ELR (cell line): Measurements from ENCODE around the gene GALNT9.
A peak's percentile ranks its signal among the peaks of the same experiment; 100 is the strongest.

Experiments used
- DNase-seq: peaks from one replicate; pipeline ENCODE4 v3.0.0-alpha.2; 2015; ENCODE audit warnings: low read depth

The GALNT9 gene

DNA sequence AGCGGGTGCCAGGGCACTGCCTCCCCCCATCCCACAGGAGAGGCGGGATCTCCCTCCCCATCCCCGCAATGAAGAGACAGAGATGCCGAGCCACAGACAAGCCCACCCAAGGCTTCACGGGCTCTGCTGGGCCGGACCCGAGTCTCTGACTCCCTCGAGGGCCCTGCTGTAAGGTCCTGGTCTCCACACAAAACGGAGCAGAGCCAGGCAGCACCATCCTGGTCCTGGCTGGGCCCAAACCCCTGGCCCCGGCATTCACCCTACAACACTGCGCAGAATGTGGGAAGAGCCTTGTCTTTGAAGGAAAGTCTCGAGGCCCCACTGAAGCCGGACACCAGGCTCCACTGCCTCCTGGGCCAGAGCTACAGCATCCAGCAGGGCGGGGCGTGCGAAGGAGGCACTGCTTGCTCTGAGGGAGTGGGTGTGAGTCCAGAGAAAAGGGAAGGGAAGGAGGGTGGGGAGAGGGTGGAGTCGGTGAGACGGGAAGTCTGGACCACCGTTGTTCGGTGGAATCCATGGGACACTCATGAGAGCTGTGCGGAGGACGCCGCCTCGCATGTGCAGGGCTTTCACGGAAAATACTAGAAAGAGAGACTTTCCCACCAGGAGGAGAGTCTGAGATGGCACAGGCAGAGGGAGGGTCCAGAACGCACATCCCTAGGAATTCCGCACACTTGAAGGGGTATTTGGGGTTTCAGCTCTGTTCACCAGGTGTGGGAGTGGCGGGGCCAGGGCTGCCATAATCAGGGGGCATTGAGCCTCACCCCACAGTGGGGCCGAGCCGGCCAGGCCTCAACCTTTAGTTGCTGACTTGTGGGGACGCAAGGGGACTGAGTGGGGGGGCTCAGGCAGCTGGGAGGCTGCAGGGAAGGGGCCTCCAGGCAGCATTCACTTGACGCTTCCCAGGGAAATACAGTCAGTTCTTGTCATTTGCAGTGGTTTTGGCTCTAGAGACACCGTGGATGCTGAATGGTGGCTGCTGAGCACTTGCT lies 36.8 kb downstream of the GALNT9 start:
- DNase-seq = no peak

DNA sequence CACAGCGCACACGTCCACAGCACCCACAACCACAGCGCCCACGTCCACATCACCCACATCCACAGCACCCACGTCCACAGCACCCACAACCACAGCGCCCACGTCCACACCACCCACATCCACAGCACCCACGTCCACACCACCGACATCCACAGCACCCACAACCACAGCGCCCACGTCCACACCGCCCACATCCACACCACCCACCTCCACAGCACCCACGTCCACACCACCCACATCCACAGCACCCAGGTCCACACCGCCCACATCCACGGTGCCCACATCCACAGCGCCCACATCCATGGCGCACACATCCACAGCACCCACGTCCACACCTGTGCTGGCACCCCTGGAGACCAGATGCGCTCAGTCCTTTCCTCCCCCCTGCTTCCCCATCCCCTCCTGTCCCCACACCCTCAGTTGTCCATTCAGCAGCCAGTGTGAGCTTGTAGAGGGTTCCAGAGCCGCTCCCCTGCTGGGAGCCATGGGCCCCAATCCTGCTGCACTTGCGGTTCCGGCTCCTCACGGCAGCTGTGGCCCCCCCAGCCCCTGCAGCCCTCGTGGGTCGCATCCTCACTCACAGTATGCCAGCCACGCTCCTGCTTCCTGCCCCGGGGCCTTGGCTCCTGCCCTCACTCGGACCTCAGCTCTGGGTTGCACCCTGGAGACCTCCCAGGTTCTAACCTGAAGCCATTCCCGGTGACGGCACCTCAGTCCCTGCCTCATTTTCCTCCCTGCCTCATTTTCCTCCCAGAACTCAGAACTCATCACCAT lies 37.8 kb downstream of the GALNT9 start:
- no peak for DNase-seq

DNA sequence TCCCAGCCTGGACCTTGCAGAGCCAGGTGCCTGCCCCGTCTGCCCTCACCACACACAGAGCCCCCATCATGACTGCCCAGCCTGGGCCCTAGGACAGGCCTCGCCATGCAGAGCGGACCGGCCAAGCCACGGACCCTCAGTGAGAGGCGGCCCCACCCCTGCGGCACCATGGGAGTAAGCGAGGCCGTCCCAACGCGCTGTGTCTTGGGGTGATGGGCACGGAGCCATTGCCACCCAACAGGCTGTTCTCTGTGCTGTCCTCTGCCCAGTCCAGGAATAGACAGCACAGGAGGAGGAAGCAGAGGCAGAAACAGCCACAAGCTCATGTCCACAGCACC lies 39.2 kb downstream of the GALNT9 start:
- DNase-seq = no peak

DNA sequence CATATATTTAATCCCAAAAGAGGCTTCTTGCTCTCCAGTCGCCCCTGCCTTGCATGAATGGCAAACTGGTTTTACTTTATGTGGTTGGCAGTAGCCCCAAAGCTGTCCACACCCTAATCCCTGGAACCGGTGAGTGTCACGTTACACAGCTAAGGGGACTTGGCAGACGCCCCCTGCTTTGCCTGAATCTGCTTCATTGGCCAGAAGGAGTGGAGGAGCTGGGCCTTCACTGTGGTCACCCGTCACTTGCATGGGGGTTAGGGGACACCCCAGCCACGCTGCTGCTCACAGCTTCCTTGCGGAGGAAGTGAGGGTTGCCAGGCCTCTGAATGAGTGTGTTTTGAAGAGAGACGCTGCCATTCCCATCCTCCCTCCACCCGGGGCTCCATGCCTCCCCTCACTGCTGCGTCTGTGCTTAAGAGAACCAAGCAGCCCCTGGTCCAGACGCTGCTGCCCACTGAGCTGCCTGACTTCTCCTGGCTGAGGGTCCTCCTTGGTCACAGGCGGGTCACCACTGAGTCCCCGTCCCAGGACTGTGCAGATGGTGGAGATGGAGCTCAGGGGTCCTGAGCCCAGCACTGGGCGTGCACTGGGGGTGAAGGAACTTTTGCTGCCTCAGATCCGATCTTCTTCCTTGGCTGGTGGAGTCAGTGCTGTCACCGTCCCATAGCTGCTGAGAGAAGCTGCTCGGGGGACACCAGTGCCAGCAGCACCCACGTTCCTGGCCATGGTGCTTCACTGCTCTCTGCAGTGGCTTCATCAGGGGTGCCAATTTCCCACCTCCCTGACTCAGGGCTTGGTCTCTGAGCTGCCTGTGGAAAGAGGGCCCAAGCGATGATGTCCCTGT lies 39.8 kb downstream of the GALNT9 start:
- DNase-seq = no peak

DNA sequence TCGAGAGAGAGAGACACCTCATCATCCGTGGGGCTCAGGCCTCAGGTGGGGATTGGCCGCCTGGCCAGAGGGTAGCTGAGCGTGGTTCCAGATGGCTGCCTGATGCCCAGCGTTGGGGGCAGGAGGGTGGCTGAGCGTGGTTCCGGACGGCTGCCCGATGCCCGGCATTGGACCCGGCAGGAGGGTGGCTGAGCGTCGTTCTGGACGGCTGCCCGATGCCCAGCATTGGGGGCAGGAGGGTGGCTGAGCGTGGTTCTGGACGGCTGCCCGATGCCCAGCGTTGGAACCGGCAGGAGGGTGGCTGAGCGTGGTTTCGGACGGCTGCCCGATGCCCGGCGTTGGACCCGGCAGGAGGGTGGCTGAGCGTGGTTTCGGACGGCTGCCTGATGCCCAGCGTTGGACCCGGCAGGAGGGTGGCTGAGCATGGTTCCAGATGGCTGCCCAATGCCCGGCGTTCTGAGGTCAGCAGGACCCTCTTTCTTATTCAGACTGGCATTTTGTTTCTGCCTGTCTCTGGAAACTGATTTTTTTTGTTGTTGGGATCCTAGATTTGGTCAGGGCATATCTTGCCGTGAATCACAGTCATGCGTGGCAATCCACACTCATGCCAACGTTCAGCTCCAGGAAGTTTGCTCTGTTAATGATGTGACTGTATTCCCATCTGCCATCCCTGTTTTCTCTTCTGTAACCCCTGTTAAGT lies 40.7 kb downstream of the GALNT9 start:
- no peak for DNase-seq

DNA sequence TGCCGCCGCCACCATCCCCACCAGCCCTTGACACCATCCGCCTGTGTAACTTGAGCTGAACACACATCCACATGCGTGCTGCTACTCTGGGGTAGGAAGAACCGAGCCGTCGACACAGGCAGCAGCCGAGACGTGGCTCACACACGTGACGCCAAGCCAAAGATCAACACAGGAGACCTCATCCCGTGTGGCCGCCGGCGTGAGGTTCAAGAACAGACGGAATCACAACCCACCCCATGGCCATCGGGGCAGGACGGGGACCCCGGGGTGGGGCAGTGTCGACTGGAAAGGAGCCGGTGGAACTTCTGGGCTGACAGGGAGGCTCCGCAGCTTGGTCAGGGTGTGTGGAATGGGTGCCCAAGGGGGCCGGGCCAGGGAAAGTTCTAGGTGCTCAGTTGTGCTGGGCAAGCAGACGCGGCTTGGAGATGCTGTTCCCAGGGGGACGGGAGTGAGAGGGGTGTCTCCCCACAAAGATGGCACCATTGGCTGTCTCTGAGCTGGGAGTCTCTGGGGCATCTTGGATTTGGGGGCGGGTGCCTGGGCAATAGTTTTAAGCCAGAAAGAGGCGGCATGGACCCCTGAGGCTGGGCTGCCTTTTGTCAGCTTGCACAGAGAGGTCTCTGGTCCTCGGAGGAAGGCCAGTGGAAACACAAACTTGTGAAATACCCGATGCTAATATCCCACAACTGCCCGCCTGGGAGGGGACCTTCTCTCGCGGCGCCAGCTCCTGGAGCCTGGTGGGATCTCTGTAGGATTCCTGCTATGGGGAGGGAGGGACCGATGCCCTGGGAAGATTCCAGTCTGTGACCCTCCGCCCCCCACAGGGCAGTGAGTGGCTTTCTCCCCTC lies 41.8 kb downstream of the GALNT9 start:
- DNase-seq = no peak

DNA sequence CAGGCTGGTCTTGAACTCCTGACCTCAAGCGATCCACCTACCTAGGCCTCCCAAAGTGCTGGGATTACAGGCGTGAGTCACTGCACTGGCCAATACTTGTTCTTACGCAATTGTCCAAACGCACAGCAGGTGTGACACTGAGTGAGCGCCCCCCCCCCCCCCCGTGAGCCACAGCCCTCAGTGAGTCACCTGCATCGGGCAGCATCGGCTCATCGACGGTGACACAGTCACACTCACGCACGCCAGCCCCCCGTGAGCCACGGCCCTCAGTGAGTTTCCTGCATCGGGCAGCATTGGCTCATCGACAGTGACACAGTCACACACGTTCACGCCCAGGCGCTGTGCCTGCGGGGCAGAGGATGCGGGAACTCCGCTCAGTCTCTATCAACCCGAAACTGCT lies 42.5 kb downstream of the GALNT9 start:
- peak; percentile 45 for DNase-seq

DNA sequence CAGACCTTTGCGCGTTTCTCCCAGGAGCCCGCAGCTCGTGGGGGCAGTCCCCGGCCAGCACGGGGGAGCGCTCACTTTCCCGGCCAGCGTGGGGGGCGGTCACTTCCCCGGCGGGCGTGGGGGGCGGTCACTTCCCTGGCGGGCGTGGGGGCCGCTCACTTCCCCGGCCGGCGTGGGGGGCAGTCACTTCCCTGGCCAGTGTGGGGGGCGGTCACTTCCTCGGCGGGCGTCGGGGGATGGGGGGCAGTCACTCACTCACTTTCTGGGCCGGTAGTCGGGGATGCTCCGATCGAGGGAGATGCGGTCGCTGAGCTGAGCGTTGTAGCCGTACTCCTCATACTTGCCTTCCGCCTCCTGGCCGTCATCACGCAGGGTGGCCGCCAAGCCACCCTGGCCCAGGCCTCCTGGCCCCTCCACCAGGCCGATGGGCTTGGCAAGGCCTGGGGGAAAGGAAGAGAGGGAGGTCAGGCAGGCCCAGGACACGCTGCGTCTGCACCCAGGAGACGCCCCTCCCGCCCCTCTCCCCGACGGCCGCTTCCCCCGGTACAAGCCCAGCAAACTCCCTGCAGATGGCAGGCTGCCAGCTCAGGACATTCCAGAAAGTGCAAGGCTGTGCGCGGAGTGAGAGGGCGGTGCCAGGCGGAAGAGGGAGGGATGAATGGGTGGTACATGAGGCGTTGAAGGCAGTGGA lies 43.3 kb downstream of the GALNT9 start:
- peak; percentile 24 for DNase-seq

DNA sequence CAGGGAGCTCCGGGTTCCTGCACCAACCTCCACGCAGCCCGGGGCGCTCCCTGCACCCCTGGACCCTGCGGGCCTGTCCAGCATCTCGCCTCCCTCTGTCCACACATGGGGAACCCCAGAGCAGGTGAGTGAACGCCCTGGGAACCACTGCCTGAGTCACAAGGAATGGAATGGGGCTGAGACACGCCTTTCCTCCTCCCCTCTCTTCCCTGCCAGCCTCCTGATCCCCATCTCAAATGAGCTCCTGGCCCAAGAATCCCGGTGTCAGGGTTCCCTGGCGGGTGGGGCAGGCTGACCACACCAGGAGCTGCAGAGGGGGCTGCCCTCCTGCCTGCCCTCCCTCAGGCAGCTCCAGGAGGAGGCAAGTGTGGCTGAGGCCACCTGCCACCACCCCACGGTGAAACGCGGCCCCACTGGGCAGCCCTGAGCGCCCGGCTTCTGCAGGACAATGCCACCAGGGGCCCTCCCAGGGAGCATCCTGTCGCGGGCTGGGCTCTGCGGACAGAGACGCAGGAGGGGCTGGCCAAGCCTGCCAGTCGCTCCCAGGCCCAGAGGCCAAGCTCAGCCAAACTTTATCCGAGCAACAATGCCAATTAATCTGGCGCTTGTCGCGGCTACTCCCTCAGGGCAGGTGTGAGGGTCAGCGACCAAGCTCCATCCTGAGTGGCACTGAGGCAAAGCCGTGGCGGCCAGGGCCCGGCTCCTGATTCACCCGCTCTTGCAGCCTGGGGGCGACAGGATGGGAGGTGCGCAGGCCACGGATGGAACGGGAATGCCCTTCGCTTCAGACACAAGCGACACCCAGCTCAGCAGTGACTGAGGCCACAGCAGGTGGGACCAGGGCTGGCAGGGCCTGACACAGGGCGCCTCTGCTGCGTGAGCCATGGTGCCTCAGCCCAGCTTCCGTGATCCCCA lies 44.3 kb downstream of the GALNT9 start:
- peak; percentile 16 for DNase-seq

DNA sequence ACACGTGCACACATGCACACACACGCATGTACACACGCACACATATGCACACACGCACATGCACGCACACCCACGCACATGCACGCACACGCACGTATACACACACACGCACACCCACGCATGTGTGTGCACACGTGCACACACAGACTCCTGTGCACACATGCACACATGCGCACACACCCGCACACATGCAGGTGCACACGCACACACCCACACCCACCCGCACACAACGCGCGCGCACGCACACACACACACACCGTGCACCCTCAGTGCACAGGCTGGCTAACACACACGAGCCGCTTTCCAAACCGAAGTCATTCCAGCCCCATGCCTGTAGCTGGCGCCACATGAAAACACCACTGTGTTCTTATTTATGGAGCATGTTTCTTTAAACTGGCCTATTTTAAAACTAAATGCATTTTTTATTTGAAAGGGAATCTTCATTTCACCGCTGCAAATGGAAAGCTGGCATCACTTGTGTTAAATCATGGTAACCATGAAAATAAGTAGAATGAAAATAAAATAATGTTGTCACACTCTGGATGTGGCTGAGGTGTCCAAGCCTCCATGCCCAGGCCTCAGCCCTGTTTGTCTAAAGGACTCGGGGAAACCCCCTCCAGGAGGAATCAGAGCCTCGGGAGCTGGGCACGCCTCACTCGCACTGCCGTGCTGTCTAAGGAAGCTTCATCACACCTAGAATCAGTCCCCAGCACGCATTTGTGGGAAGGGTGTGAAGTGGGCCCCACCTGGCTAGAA lies 45.1 kb downstream of the GALNT9 start:
- DNase-seq = peak; percentile 24

DNA sequence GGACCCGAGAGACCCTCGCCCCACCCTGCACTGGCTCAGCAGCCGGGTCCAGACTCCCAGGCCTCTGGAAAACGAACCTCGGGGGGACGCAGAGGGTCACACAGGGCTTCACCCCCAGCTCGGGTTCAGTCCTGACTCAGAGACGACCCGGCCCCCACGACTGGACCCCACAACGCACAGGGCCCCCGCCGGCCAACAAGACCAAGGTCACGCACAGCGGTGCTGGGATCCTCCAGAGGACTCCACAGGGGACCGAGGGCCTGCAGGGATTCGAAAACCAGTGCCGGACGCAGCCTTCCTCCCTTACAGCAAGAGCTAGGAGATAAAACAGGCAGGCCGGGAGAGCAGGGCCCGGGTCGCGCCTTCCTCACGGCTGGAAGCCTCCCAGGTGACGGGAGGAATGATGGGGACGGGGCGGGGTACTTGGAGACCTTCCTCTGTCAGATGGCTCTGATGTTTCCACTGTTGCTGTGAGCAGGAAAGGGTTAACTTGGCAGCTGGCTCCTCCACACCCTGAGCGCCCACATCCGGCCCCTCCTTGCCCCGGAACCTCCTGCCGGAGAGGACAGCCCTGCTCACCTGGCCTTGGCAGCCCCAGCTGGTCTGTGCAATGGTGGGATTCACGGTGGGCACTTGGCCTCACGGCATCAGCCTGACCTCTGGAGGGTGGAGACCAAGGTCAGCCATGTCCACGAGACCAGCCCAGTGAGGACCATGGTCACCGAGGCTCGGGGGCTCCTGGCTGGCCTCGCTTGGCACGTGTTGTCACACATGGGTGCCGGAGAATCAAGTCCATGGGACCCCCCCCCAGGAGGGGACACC lies 46.2 kb downstream of the GALNT9 start:
- no peak for DNase-seq

DNA sequence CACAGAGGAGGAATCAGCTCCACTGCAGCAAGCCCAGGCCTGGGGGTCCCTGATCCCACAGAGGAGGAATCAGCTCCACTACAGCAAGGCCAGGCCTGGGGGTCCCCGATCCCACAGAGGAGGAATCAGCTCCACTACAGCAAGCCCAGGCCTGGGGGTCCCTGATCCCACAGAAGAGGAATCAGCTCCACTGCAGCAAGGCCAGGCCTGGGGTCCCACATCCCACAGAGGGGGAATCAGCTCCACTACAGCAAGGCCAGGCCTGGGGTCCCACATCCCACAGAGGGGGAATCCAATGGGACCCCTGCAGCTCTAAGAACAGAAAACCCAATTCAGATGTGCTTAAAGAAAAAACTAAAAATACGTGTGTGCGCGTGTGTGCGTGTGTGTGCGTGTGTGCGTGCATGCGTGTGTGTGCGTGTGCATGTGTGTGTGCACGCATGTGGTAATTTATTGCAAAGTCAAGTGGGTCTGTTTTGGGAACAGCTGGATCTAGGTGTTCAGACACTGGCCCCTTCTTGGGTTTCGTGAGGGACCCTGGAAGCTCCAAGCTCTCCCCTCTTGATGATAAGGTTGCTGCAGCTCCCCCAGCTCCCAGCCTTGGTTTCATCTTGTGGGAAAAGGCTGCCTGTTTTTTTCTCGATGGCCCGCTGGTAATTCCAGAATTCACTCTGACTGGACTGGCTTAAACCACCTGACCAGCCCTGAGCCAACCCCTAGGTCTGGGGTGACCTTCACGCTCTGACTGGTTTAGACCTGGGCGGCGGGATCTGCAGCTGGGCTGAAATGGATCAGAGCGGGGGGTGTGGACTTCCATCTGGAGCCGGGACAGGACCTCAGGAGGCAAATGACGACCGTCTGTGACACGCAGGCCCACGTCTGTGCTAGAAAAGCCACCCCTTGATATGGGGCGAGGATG lies 47.1 kb downstream of the GALNT9 start:
- DNase-seq = no peak

DNA sequence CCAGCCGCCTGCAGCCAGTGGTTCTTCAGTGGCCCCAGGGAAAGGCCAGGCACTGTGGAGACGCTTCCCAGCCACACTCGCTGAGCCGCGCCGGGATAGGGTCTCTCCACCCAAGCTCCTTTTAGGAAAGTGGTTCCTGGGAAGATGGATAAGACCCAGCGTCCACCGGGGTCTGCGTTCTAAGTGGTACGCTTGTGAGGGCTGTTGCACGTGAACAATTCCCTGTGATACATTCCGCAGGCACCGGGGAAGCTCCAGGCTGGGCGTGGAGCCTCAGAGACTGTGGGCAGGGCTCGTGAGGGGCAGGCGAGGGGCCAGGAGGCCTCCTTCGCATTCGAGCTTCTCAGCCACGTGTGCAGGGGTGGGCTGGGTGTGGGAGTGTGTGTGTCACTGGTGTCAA lies 48.4 kb downstream of the GALNT9 start:
- DNase-seq = no peak

DNA sequence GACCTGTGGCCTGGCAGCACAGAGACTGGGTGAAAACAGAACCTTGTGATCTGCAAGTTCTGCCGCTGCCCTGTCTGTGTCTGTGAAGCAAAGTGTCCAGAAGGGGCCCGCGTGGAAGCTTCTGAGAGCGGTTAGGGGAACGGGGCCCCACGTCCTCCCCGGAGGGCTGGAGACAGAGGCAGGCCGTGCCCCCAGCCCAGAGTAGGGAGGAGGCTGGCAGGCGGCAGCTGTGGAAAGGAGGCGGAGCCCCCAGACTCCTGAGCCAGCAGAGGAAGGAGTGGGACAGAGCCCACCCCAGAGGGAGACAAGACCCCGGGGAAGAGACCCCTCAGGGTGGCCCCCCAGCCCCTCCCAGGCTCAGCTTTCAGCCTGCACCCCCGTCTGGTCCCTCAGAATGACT lies 49.0 kb downstream of the GALNT9 start:
- no peak for DNase-seq

DNA sequence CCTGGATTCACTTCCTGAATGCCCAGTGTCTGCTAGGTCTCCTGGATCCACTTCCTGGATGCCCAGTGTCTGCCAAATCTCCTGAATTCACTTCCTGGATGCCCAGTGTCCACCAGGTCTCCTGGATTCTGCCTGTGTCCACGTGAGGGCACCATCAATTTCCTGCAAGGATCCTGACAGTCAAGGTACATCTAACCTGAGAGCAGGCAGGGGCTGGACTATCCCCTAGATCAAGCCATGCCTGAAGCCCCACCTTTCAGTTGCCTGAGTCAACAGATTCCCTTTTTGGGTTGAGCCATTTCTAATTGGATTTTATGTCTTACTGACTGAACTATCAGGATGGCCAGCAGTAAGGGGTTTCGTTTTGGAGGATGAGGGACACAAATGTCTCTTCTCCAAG lies 49.5 kb downstream of the GALNT9 start:
- DNase-seq = no peak

DNA sequence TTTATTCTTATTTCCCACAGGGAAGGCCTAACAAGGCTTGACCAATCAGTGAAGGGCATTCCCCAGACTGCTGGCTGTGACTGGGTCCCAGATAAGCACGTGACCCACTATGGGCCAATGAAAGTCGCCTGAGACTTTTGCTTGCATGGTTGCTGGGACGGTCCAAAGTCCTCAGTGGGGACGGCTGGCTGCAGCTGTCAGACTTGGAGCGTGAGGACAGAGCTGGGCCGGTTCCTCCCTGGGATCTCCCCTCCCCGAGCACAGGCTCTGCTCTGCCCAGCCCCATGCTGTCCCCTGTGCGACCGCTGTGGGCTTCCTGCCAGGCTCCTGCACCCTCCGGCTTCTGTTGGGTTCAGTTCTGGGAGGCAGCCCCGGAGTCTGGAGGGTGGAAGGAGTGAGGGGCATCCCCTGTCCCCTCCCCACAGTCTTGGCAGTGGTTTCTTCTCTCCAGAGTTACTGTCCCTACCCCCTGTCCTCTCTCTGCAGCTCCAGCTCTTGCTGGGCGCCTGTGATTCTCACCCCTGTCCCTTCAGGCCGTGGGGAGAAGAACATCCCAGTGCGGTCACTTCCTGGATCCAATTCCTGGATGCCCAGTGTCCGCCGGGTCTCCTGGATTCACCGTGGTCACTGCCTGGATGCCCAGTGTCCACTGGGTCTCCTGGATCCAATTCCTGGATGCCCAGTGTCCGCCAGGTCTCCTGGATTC lies 50.1 kb downstream of the GALNT9 start:
- no peak for DNase-seq
